Body of pancreas (tissue), 4 donors: ENCODE measurements around the gene GPS2. TPM values are rescaled to one million over a fixed set of nuclear protein-coding genes. Genes with fewer than 3 reads are reported as not detected.

Experiments used
- ATAC-seq: fragments of 150-250 bp; one replicate; pipeline ENCODE4 v1.9.1; 2016
- DNase-seq, 4 donors: peaks; one replicate each; pipeline ENCODE4 v3.0.0-alpha.2; 2019
- H3K27ac ChIP-seq, 4 donors: fragments of 200-600 bp; sonication (generic); 1 replicate in 3 of 4; 2 replicates in 1 of 4; pipeline versions ENCODE4 v1.5.1 to v1.6.1; 2016 to 2019; ENCODE audit warnings: mild to moderate bottlenecking in 1 of 4, mixed read lengths in 1 of 4, moderate library complexity in 1 of 4
- H3K27me3 ChIP-seq, 2 donors: fragments of 200-600 bp; sonication (generic); one replicate each; pipeline ENCODE4 v1.6.0; 2016; ENCODE audit warnings: mild to moderate bottlenecking in 1 of 2
- H3K36me3 ChIP-seq, 2 donors: fragments of 200-600 bp; sonication (generic); replicated peaks in 1 of 2; 2 replicates each; pipeline ENCODE4 v1.5.1; 2016; ENCODE audit warnings: low read depth in 2 of 2; ENCODE audit not compliant: insufficient read depth in 1 of 2
- H3K4me1 ChIP-seq: fragments of 200-600 bp; sonication (generic); one replicate; pipeline ENCODE4 v1.6.0; 2016
- H3K4me3 ChIP-seq, 2 donors: fragments of 200-600 bp; sonication (generic); 1 replicate in 1 of 2; 2 replicates in 1 of 2; pipeline ENCODE4 v1.5.1; 2016 to 2019
- H3K9me3 ChIP-seq, 3 donors: fragments of 200-600 bp; sonication (generic); 1 replicate in 2 of 3; 2 replicates in 1 of 3; pipeline ENCODE4 v1.5.1; 2016
- CTCF ChIP-seq, 7 experiments: fragments of 450-650 bp in 4 of 7; fragments of 200-600 bp in 3 of 7; sonication (generic) in 3 of 7; IDR thresholded peaks; one replicate each; pipeline ENCODE4 v1.5.1; 2016 to 2019; ENCODE audit warnings: antibody characterized with exemption in 7 of 7
- POLR2A ChIP-seq, 3 donors: fragments of 450-650 bp; IDR thresholded peaks; one replicate each; pipeline ENCODE4 v1.6.1; 2016; ENCODE audit warnings: antibody characterized with exemption in 3 of 3, mild to moderate bottlenecking in 2 of 3
- WGBS, 2 donors: methylation state at CpG; one replicate each; pipeline ENCODE4 v1.1.5; 2017; 5-methylcytosine and 5-hydroxymethylcytosine counted together
- intact Hi-C: fragments of 100-400 bp; cut with DNase I; formaldehyde crosslinking; loops from one replicate; pipeline ENCODE4 v1.15.1; 2023
- total RNA-seq, 2 donors: library from RNA; depleted of rRNA; stranded (reverse); fragments of >200 nt; gene quantifications; one replicate each; pipeline ENCODE4 v1.1.0, GENCODE V29; 2016

Gene GPS2
- total RNA-seq, 2 donors from 2014 or later = 71.9 to 75.8 TPM

DNA sequence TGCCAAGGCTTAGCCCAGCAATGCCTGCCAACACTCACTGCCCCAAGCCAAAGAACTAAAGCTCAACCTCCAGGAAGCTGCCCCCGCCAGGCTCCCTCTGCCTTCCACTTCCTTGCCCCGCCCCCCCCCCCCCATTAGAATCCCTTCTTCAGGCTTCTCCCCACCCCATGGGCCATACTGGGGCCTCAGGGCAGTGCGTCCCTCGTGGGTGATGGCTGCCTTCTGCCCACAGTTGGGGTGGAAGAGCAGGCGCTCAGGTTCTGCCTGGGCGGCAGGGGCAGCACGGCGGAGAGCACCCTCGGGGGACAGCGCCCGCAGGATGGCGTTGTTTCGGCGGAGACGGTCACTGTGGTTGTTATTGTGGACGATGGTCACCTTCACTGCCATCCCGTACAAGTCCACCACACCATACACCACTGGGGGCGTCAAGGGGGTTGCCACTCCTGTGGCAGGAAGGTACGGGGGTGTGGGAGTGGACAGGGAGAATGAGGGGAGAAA lies 9.9 kb upstream of the GPS2 start:
- TF ChIP-seq POLR2A (IDR thresholded peaks at IDR 0.05) (no peak), CTCF (IDR thresholded peaks at IDR 0.05) (no peak)
- H3K4me1 ChIP-seq = peaks cover 17% of the 10 kb centered on the region
- no peaks in the 10 kb centered on the region for H3K27me3 ChIP-seq
- no peak for ATAC-seq
- 82 to 89% methylated on average over 11 to 18 of the region's 19 CpGs for WGBS, 2 donors
- H3K4me3 ChIP-seq = no peak overlapping the region
- DNase-seq = no peak
- H3K9me3 ChIP-seq = no peaks in the 10 kb centered on the region
- intact Hi-C loops = no loop called here
- no peak overlapping the region for H3K27ac ChIP-seq
- peaks cover 0 to 23% of the 10 kb centered on the region in 2 donors for H3K36me3 ChIP-seq

DNA sequence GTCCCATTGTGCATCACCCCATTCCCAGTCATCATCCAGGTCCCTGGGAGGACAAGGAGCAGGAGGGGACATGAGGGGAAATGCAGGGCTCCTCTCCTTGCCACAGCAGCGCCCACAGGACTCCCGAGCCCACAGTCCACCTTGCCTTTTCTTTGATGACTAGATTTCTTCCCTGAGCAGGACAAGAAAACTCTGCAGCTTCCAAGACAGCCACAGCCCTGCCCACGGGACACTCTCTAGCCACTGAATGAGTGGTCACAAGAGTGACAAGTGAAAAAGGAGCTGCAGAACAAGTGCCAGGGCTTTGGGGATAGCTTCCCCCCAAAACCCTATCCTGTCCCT lies 9.2 kb upstream of the GPS2 start:
- Histone ChIP-seq H3K4me3 (no peak overlapping the region), H3K36me3 (peaks cover 0 to 23% of the 10 kb centered on the region in 2 donors), H3K4me1 (peaks cover 14% of the 10 kb centered on the region), H3K27me3 (no peaks in the 10 kb centered on the region), H3K27ac (no peak overlapping the region), H3K9me3 (no peaks in the 10 kb centered on the region)
- no peak for DNase-seq
- intact Hi-C loops = no loop called here
- no peak for TF ChIP-seq CTCF (IDR thresholded peaks at IDR 0.05)
- no peak for TF ChIP-seq POLR2A (IDR thresholded peaks at IDR 0.05)
- ATAC-seq = no peak
- WGBS, 2 donors = 85 to 93% methylated on average over 3 of the region's 3 CpGs

GRCh38 chr17:7323731-7324437 lies 8.7 kb upstream of the GPS2 start:
- intact Hi-C loops = no loop called here
- peaks cover 14% of the 10 kb centered on the region for H3K4me1 ChIP-seq
- H3K27me3 ChIP-seq = no peaks in the 10 kb centered on the region
- no peaks in the 10 kb centered on the region for H3K9me3 ChIP-seq
- no peak overlapping the region for H3K27ac ChIP-seq
- peaks cover 0 to 23% of the 10 kb centered on the region in 2 donors for H3K36me3 ChIP-seq
- no peak for ATAC-seq
- 68 to 91% methylated on average over 25 to 39 of the region's 39 CpGs for WGBS, 2 donors
- no peak overlapping the region for H3K4me3 ChIP-seq
- peak in 3 of 4 donors; percentile 45 to 70 (median 60) for DNase-seq
- TF ChIP-seq POLR2A (IDR thresholded peaks at IDR 0.05) (no peak), CTCF (IDR thresholded peaks at IDR 0.05) (peak; percentile 42 to 71 (median 64))

DNA sequence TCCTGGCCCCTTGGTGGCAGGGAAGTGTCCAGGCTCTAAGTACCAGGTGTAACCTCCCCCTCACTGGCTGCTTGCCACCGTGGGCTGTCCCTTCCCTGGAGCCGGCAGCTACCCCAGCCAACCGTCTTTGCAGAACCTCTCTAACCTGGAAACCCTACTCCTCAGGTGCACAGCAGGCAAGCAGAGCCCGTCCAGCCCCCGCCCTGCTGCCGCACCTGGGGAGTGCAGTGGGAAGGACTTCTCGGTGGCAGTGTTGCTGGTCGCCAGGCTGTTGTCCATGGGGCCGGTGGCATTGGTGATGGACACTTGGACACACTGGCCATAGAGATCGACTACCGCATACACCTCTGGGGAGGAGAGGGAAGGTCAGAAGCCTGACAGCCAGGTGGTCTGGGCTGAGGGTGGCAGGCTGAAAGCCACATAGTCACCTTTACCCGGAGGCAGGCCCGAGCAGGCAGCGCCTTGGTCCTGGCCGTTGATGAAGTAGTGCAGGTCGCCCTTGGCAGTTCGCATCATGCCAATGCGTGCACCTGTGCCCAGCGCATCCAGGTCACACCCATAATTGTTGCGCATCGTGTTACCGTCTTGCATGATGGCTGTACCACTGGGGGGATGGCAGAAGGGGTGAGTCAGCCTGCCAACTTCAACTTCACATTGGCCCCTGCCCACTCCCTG lies 7.5 kb upstream of the GPS2 start:
- Histone ChIP-seq H3K27ac (no peak overlapping the region), H3K4me1 (peaks cover 2% of the 10 kb centered on the region), H3K27me3 (no peaks in the 10 kb centered on the region), H3K36me3 (peaks cover 0 to 31% of the 10 kb centered on the region in 2 donors), H3K4me3 (no peak overlapping the region), H3K9me3 (no peaks in the 10 kb centered on the region)
- ATAC-seq (no peak), DNase-seq (no peak)
- TF ChIP-seq CTCF (IDR thresholded peaks at IDR 0.05) (no peak), POLR2A (IDR thresholded peaks at IDR 0.05) (no peak)
- intact Hi-C loops = no loop called here
- WGBS, 2 donors = 85 to 92% methylated on average over 7 to 21 of the region's 22 CpGs
